ENCODE data around the gene TBX3.

Gene TBX3

GRCh38 chr12:114695305-114695592, 11.3 kb upstream of the TBX3 start:
- no peak for TF ChIP-seq CTCF (IDR thresholded peaks at IDR 0.05; ENCODE audit: low read depth, low read length)
- no peak overlapping the region for H3K4me3 ChIP-seq (ENCODE audit: low read depth, low read length)

- TF ChIP-seq CTCF (IDR thresholded peaks at IDR 0.05; ENCODE audit: low read depth, low read length) = no peak
These were observed 10.7 kb upstream of the TBX3 start for GRCh38 chr12:114694436-114695304.

GRCh38 chr12:114693532-114693931, 9.6 kb upstream of the TBX3 start:
- no peak overlapping the region; the same call in 1 of the 2 replicates for H3K4me3 ChIP-seq (ENCODE audit: low read depth, low read length)

More at GRCh38 chr12:114694436-114695304, 10.7 kb upstream of the TBX3 start:
- no peak overlapping the region for H3K4me3 ChIP-seq (ENCODE audit: low read depth, low read length)

GRCh38 chr12:114693059-114693531, 9.1 kb upstream of the TBX3 start:
- peak overlapping the region; percentile 74 for H3K4me3 ChIP-seq (ENCODE audit: low read depth, low read length)
- no peak for TF ChIP-seq CTCF (IDR thresholded peaks at IDR 0.05; ENCODE audit: low read depth, low read length)

More at GRCh38 chr12:114693532-114693931, 9.6 kb upstream of the TBX3 start:
- no peak for TF ChIP-seq CTCF (IDR thresholded peaks at IDR 0.05; ENCODE audit: low read depth, low read length)

- no peak for TF ChIP-seq CTCF (IDR thresholded peaks at IDR 0.05; ENCODE audit: low read depth, low read length)
- peak overlapping the region; percentile 74 for H3K4me3 ChIP-seq (ENCODE audit: low read depth, low read length)
These were observed 8.4 kb upstream of the TBX3 start for GRCh38 chr12:114692186-114693058.

GRCh38 chr12:114691763-114692185, 7.8 kb upstream of the TBX3 start:
- TF ChIP-seq CTCF (IDR thresholded peaks at IDR 0.05; ENCODE audit: low read depth, low read length) = no peak
- H3K4me3 ChIP-seq (ENCODE audit: low read depth, low read length) = peak overlapping the region; percentile 74

Data from WI38 (cell line).